Stimulated activated CD8-positive, alpha-beta memory T cell treated with anti-CD3 and anti-CD28 coated beads, Interleukin-7, amount 100 ng/mL, for 24 hours (primary cell): ENCODE results near the gene DTX3.
"Not testable (repeated sequence)": the region's sequence is repeated elsewhere in the genome, so short reads cannot be mapped to it uniquely, and the experiment has no call there.

Experiments
- DNase-seq: peaks from one replicate; pipeline ENCODE4 v3.0.0-alpha.2; 2020; ENCODE audit warnings: low read depth

DTX3 gene

GRCh38 chr12:57632073-57632957, 27.7 kb downstream of the DTX3 start:
- no peak for DNase-seq

GRCh38 chr12:57632958-57633840, 28.6 kb downstream of the DTX3 start, which contains the start of gene B4GALNT1:
B4GALNT1 (minus strand) TSS chr12:57633201; CDS start chr12:57632132, 1,069 bp downstream.
- DNase-seq = no peak

GRCh38 chr12:57636731-57637130, 32.1 kb downstream of the DTX3 start:
- not testable (repeated sequence) for DNase-seq

- DNase-seq = no peak
Measured at GRCh38 chr12:57637364-57637763, 32.7 kb downstream of the DTX3 start.

GRCh38 chr12:57638096-57638495, 33.5 kb downstream of the DTX3 start:
- no peak for DNase-seq

GRCh38 chr12:57640175-57641042, 35.8 kb downstream of the DTX3 start:
- DNase-seq = no peak

- DNase-seq = no peak
Measured at GRCh38 chr12:57641699-57642442, 37.2 kb downstream of the DTX3 start.

- DNase-seq = not testable (repeated sequence)
Measured at GRCh38 chr12:57645990-57646658, 41.5 kb downstream of the DTX3 start.

- not testable (repeated sequence) for DNase-seq
Measured at GRCh38 chr12:57646659-57647049, 42.0 kb downstream of the DTX3 start.

GRCh38 chr12:57654042-57654441, 49.4 kb downstream of the DTX3 start:
- DNase-seq = no peak

GRCh38 chr12:57655541-57656240, 51.1 kb downstream of the DTX3 start:
- no peak for DNase-seq

GRCh38 chr12:57656408-57656807, 51.8 kb downstream of the DTX3 start:
- not testable (repeated sequence) for DNase-seq

- no peak for DNase-seq
Measured at GRCh38 chr12:57657744-57658143, 53.1 kb downstream of the DTX3 start.

GRCh38 chr12:57658890-57659289, 54.3 kb downstream of the DTX3 start:
- no peak for DNase-seq
